HCT116 (cell line): Measurements from ENCODE around the gene MAIP1. TPM values are rescaled to one million over a fixed set of nuclear protein-coding genes. Genes with fewer than 3 reads are reported as not detected.

Experiments
- ATAC-seq: fragments of 200-7000 bp; cut with Tn5 transposase; 2 replicates; pipeline ENCODE4 v1.9.1; 2020; ENCODE audit warnings: mild to moderate bottlenecking, moderate library complexity
- BruUV-seq: library from RNA; stranded (reverse); fragments of 400-500 nt; replicated peaks from 2 replicates; lab custom pipeline; 2021; lab: Mats Ljungman, UMichigan
- CTCF ChIA-PET: fragments of 300-600 bp; sonication (Branson Sonifier 250); formaldehyde crosslinking; loops from one replicate; lab custom pipeline; 2021; ENCODE audit warnings: antibody characterized with exemption; lab: Charles Lee
- POLR2A ChIA-PET: fragments of 300-600, 350-600 bp; sonication (Branson Sonifier 250); formaldehyde crosslinking; loops from one replicate; lab custom pipeline; 2021; ENCODE audit warnings: antibody characterized with exemption; lab: Charles Lee
- RAD21 ChIA-PET, 2 experiments: fragments of 300-600 bp; sonication (Branson Sonifier 250); formaldehyde crosslinking; loops; one replicate each; lab custom pipeline; 2023; ENCODE audit warnings: low total read pairs in 2 of 2; ENCODE audit not compliant: uncharacterized antibody in 2 of 2, unreplicated experiment in 2 of 2, low non-redundant PET in 1 of 2; lab: Charles Lee
- DNase-seq: peaks from one replicate; pipeline ENCODE4 v3.0.0-alpha.2; 2010; ENCODE audit warnings: low read depth, low spot score
- H2AFZ ChIP-seq: fragments of 200-600 bp; shearing (Covaris generic), sonication (generic); 2 replicates; pipeline ENCODE4 v1.6.1; 2017; ENCODE audit warnings: low read depth, mixed run types, mixed read lengths, antibody characterized with exemption, low read length; ENCODE audit not compliant: poor library complexity, severe bottlenecking
- H3K27ac ChIP-seq: 2 replicates; pipeline ENCODE4 v1.5.1; 2012; ENCODE audit warnings: low read depth, low read length
- H3K27me3 ChIP-seq: fragments of 200-600 bp; sonication (generic); 2 replicates; pipeline ENCODE4 v1.6.1; 2016; ENCODE audit warnings: mixed run types, low read length, mixed read lengths; ENCODE audit not compliant: insufficient read depth
- H3K36me3 ChIP-seq, 2 experiments: fragments of 200-500 bp in 1 of 2; fragments of 200-600 bp in 1 of 2; sonication (Bioruptor generic) in 1 of 2; sonication (generic) in 1 of 2; 2 replicates each; pipeline versions ENCODE4 v1.5.1 to v1.6.1; 2014 to 2016; ENCODE audit warnings: low read length in 2 of 2, inconsistent platforms in 1 of 2, mixed read lengths in 1 of 2, mixed run types in 1 of 2; ENCODE audit not compliant: insufficient read depth in 2 of 2, control insufficient read depth in 1 of 2
- H3K4me1 ChIP-seq, 2 experiments: fragments of 200-600 bp in 1 of 2; sonication (generic) in 1 of 2; 2 replicates each; pipeline versions ENCODE4 v1.5.1 to v1.6.1; 2012 to 2017; ENCODE audit warnings: low read length in 2 of 2, inconsistent platforms in 1 of 2, mild to moderate bottlenecking in 1 of 2, mixed read lengths in 1 of 2, mixed run types in 1 of 2, moderate library complexity in 1 of 2; ENCODE audit not compliant: insufficient read depth in 2 of 2, control insufficient read depth in 1 of 2
- H3K4me2 ChIP-seq: fragments of 200-600 bp; sonication (generic); 2 replicates; pipeline ENCODE4 v1.6.1; 2017; ENCODE audit warnings: mixed run types, low read length, mixed read lengths
- H3K4me3 ChIP-seq, 2 experiments: fragments of 200-600 bp in 1 of 2; sonication (generic) in 1 of 2; replicated peaks in 1 of 2; 2 replicates each; pipeline ENCODE4 v1.5.1; 2011 to 2016; ENCODE audit warnings: low read length in 2 of 2, control low read depth in 1 of 2, low read depth in 1 of 2, mild to moderate bottlenecking in 1 of 2, mixed read lengths in 1 of 2, mixed run types in 1 of 2
- H3K79me2 ChIP-seq: fragments of 200-600 bp; sonication (generic); 2 replicates; pipeline ENCODE4 v1.6.1; 2017; ENCODE audit warnings: mild to moderate bottlenecking, mixed run types, low read length, moderate library complexity, mixed read lengths; ENCODE audit not compliant: insufficient read depth
- H3K9ac ChIP-seq: fragments of 200-600 bp; sonication (generic); 2 replicates; pipeline ENCODE4 v1.6.1; 2016; ENCODE audit warnings: low read length, mixed read lengths
- H3K9me2 ChIP-seq: fragments of 200-600 bp; sonication (generic), shearing (Covaris generic); 2 replicates; pipeline ENCODE4 v1.6.1; 2017; ENCODE audit warnings: mixed run types, mild to moderate bottlenecking, moderate library complexity; ENCODE audit not compliant: insufficient read depth
- H3K9me3 ChIP-seq, 2 experiments: fragments of 200-500 bp in 1 of 2; fragments of 200-600 bp in 1 of 2; sonication (Bioruptor generic) in 1 of 2; sonication (generic) in 1 of 2; 2 replicates each; pipeline ENCODE4 v1.6.1; 2014 to 2017; ENCODE audit warnings: low read length in 2 of 2, mixed read lengths in 2 of 2, inconsistent platforms in 1 of 2, low read depth in 1 of 2, mild to moderate bottlenecking in 1 of 2, mixed run types in 1 of 2, moderate library complexity in 1 of 2; ENCODE audit not compliant: control insufficient read depth in 1 of 2, insufficient read depth in 1 of 2
- H4K20me1 ChIP-seq: fragments of 200-600 bp; sonication (generic), shearing (Covaris generic); 2 replicates; pipeline ENCODE4 v1.6.1; 2017; ENCODE audit warnings: mixed run types, mild to moderate bottlenecking, moderate library complexity; ENCODE audit not compliant: insufficient read depth
- CEBPB ChIP-seq: IDR thresholded peaks from 2 replicates; pipeline ENCODE4 v1.6.1; 2012; ENCODE audit warnings: low read depth
- EZH2phosphoT487 ChIP-seq: fragments of 200-600 bp; IDR thresholded peaks from 2 replicates; pipeline ENCODE4 v1.6.1; 2018; ENCODE audit warnings: antibody characterized with exemption, borderline replicate concordance
- JUND ChIP-seq: IDR thresholded peaks from 2 replicates; pipeline ENCODE4 v1.6.1; 2012
- POLR2A ChIP-seq: IDR thresholded peaks from 2 replicates; pipeline ENCODE4 v1.7.0; 2011; ENCODE audit warnings: borderline replicate concordance; ENCODE audit not compliant: insufficient read depth, insufficient read length; ENCODE audit errors: extremely low read depth
- SIN3A ChIP-seq: IDR thresholded peaks from 2 replicates; pipeline ENCODE4 v1.6.1; 2012; ENCODE audit warnings: low read depth
- SRF ChIP-seq: IDR thresholded peaks from 2 replicates; pipeline ENCODE4 v1.6.1; 2012; ENCODE audit warnings: low read depth
- TCF7L2 ChIP-seq: IDR thresholded peaks from 2 replicates; pipeline ENCODE4 v1.7.0; 2011; ENCODE audit warnings: borderline replicate concordance, inconsistent platforms; ENCODE audit not compliant: insufficient read depth, insufficient read length; ENCODE audit errors: extremely low read depth
- ZFX ChIP-seq: fragments of 450-650 bp; IDR thresholded peaks from 2 replicates; pipeline ENCODE4 v1.6.1; 2017
- ZNF274 ChIP-seq: fragments of 200-500 bp; sonication (Bioruptor generic); IDR thresholded peaks from 2 replicates; pipeline ENCODE4 v1.6.1; 2014; ENCODE audit warnings: mild to moderate bottlenecking, low read depth, low read length, inconsistent platforms
- intact Hi-C: fragments of 100-400 bp; cut with micrococcal nuclease; formaldehyde crosslinking; loops from 2 replicates; pipeline ENCODE4 v1.10.0; 2022
- total RNA-seq: library from RNA; stranded (reverse); gene quantifications from one replicate; pipeline ENCODE4 v1.2.1, GENCODE V29; 2021; ENCODE audit not compliant: unreplicated experiment
- TF ChIP-seq, protein P1 (sequence below): IDR thresholded peaks from 2 replicates; pipeline ENCODE4 v1.6.1; 2011; ENCODE audit warnings: mild to moderate bottlenecking, low read length, moderate library complexity; ENCODE audit not compliant: insufficient replicate concordance; ENCODE audit errors: extremely low read depth
- TF ChIP-seq, protein P2 (sequence below), 3 experiments: fragments of 200-600 bp in 1 of 3; sonication (generic) in 1 of 3; IDR thresholded peaks in 2 of 3; conservative IDR thresholded peaks in 1 of 3; 2 replicates each; pipeline ENCODE4 v1.5.1; 2012 to 2017; ENCODE audit warnings: low read depth in 2 of 3, low read length in 2 of 3, antibody characterized with exemption in 1 of 3, borderline replicate concordance in 1 of 3, control low read depth in 1 of 3, mild to moderate bottlenecking in 1 of 3, mixed read lengths in 1 of 3, mixed run types in 1 of 3, moderate library complexity in 1 of 3; ENCODE audit not compliant: insufficient read depth in 1 of 3
- TF ChIP-seq, protein P3 (sequence below): IDR thresholded peaks from 2 replicates; pipeline ENCODE4 v1.6.1; 2012; ENCODE audit warnings: low read depth

MAIP1 gene
- total RNA-seq, 1 experiment from 2014 or later: 32.5 TPM

DNA sequence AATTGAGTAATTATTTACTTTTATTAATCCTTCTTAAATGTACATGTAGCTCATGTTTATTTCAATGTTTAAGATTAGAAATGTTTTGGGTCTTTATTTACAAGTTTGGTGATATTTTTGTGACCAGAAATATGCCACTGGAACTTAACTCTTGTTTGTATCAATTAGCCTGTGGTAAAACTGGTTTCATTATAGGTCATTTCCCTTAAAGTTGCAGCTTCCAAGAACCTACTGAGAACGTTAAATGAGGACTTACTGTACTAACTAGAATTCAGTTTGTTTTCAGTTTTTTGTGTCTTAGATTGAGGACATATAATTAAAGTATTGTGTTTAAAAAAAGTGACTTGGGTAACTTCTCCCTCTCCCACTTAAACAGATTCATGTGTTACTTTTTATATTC, 4.4 kb upstream of the MAIP1 start:
- TF ChIP-seq SRF (no peak), CEBPB (no peak), TCF7L2 (no peak), ZNF274 (no peak), SIN3A (no peak), EZH2phosphoT487 (no peak), JUND (no peak), POLR2A (no peak), ZFX (no peak)
- TF ChIP-seq, protein P1, sequence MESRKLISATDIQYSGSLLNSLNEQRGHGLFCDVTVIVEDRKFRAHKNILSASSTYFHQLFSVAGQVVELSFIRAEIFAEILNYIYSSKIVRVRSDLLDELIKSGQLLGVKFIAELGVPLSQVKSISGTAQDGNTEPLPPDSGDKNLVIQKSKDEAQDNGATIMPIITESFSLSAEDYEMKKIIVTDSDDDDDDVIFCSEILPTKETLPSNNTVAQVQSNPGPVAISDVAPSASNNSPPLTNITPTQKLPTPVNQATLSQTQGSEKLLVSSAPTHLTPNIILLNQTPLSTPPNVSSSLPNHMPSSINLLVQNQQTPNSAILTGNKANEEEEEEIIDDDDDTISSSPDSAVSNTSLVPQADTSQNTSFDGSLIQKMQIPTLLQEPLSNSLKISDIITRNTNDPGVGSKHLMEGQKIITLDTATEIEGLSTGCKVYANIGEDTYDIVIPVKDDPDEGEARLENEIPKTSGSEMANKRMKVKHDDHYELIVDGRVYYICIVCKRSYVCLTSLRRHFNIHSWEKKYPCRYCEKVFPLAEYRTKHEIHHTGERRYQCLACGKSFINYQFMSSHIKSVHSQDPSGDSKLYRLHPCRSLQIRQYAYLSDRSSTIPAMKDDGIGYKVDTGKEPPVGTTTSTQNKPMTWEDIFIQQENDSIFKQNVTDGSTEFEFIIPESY: no peak
- TF ChIP-seq, protein P2, sequence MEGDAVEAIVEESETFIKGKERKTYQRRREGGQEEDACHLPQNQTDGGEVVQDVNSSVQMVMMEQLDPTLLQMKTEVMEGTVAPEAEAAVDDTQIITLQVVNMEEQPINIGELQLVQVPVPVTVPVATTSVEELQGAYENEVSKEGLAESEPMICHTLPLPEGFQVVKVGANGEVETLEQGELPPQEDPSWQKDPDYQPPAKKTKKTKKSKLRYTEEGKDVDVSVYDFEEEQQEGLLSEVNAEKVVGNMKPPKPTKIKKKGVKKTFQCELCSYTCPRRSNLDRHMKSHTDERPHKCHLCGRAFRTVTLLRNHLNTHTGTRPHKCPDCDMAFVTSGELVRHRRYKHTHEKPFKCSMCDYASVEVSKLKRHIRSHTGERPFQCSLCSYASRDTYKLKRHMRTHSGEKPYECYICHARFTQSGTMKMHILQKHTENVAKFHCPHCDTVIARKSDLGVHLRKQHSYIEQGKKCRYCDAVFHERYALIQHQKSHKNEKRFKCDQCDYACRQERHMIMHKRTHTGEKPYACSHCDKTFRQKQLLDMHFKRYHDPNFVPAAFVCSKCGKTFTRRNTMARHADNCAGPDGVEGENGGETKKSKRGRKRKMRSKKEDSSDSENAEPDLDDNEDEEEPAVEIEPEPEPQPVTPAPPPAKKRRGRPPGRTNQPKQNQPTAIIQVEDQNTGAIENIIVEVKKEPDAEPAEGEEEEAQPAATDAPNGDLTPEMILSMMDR (IDR thresholded peaks at IDR 0.05 in 2 of 3, conservative IDR thresholded peaks at IDR 0.05 in 1 of 3; ENCODE audit: borderline replicate concordance in 1 of 3, insufficient read depth in 1 of 3, low read depth in 2 of 3, low read length in 2 of 3): no peak
- TF ChIP-seq, protein P3, sequence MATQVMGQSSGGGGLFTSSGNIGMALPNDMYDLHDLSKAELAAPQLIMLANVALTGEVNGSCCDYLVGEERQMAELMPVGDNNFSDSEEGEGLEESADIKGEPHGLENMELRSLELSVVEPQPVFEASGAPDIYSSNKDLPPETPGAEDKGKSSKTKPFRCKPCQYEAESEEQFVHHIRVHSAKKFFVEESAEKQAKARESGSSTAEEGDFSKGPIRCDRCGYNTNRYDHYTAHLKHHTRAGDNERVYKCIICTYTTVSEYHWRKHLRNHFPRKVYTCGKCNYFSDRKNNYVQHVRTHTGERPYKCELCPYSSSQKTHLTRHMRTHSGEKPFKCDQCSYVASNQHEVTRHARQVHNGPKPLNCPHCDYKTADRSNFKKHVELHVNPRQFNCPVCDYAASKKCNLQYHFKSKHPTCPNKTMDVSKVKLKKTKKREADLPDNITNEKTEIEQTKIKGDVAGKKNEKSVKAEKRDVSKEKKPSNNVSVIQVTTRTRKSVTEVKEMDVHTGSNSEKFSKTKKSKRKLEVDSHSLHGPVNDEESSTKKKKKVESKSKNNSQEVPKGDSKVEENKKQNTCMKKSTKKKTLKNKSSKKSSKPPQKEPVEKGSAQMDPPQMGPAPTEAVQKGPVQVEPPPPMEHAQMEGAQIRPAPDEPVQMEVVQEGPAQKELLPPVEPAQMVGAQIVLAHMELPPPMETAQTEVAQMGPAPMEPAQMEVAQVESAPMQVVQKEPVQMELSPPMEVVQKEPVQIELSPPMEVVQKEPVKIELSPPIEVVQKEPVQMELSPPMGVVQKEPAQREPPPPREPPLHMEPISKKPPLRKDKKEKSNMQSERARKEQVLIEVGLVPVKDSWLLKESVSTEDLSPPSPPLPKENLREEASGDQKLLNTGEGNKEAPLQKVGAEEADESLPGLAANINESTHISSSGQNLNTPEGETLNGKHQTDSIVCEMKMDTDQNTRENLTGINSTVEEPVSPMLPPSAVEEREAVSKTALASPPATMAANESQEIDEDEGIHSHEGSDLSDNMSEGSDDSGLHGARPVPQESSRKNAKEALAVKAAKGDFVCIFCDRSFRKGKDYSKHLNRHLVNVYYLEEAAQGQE: no peak
- Histone ChIP-seq H3K9ac (no peak overlapping the region), H3K4me1 (peaks cover 5 to 9% of the 10 kb centered on the region in 2 experiments; a peak in 2 of 4 replicates), H3K4me2 (no peak overlapping the region), H3K4me3 (no peak overlapping the region), H3K36me3 (peaks cover 11 to 16% of the 10 kb centered on the region in 2 experiments; a peak in 3 of 4 replicates), H3K9me2 (no peaks in the 10 kb centered on the region), H3K9me3 (no peaks in the 10 kb centered on the region), H4K20me1 (no peaks in the 10 kb centered on the region), H3K27me3 (no peaks in the 10 kb centered on the region), H3K27ac (no peak overlapping the region), H3K79me2 (peaks cover 69% of the 10 kb centered on the region), H2AFZ (no peak overlapping the region)
- ChIA-PET CTCF (no interaction called here), RAD21 (no interaction called here), POLR2A (no interaction called here)
- DNase-seq (no peak), ATAC-seq (no peak)
- BruUV-seq: no TSS peak
- intact Hi-C loops: no loop called here
